H1 (cell line): ENCODE data around the gene MFN1. TPM values are rescaled to one million over a fixed set of nuclear protein-coding genes. Genes with fewer than 3 reads are reported as not detected.

Source experiments
- CTCF ChIA-PET: fragments of 300-600 bp; sonication (Branson Sonifier 250); formaldehyde crosslinking; loops from one replicate; lab custom pipeline; 2021; ENCODE audit not compliant: partially characterized antibody; lab: Charles Lee
- POLR2A ChIA-PET: fragments of 300-600 bp; sonication (Branson Sonifier 250); formaldehyde crosslinking; loops from one replicate; lab custom pipeline; 2021; ENCODE audit warnings: inconsistent platforms; ENCODE audit not compliant: partially characterized antibody; lab: Charles Lee
- DNase-seq, 2 experiments: peaks; one replicate each; pipeline versions ENCODE4 v3.0.0 to v3.0.0-alpha.2; 2010 to 2022; ENCODE audit warnings: low spot score in 2 of 2, low read depth in 1 of 2, mixed read lengths in 1 of 2
- FAIRE-seq: peaks from 2 replicates; lab custom pipeline; 2011; peaks lifted over from hg19 to GRCh38; lab: Jason Lieb, UNC
- H2AFZ ChIP-seq: 2 replicates; pipeline ENCODE4 v1.8.1; 2012; ENCODE audit warnings: low read length, inconsistent platforms
- H2AK5ac ChIP-seq: 2 replicates; pipeline ENCODE4 v1.6.1; 2013; ENCODE audit warnings: low read depth, low read length
- H2BK120ac ChIP-seq: replicated peaks from 2 replicates; pipeline ENCODE3; 2013; ENCODE audit warnings: low read depth, low read length, inconsistent platforms
- H2BK12ac ChIP-seq: 2 replicates; pipeline ENCODE4 v1.6.1; 2013; ENCODE audit warnings: low read depth, low read length
- H2BK15ac ChIP-seq: 2 replicates; pipeline ENCODE4 v1.6.1; 2013; ENCODE audit warnings: low read length
- H2BK20ac ChIP-seq: 2 replicates; pipeline ENCODE4 v1.6.1; 2013; ENCODE audit warnings: low read length
- H2BK5ac ChIP-seq: 2 replicates; pipeline ENCODE4 v1.6.1; 2013; ENCODE audit warnings: low read depth, low read length
- H3K14ac ChIP-seq: 2 replicates; pipeline ENCODE4 v1.6.1; 2013; ENCODE audit warnings: inconsistent platforms; ENCODE audit not compliant: insufficient read length
- H3K18ac ChIP-seq: 2 replicates; pipeline ENCODE4 v1.6.1; 2013; ENCODE audit warnings: low read length; ENCODE audit errors: extremely low read depth
- H3K23ac ChIP-seq: 2 replicates; pipeline ENCODE4 v1.6.1; 2013; ENCODE audit warnings: inconsistent platforms; ENCODE audit not compliant: insufficient read length
- H3K23me2 ChIP-seq: 2 replicates; pipeline ENCODE4 v1.6.1; 2013; ENCODE audit warnings: low read depth, low read length
- H3K27ac ChIP-seq: 2 replicates; pipeline ENCODE4 v1.6.1; 2011; ENCODE audit warnings: low read depth, low read length, inconsistent platforms
- H3K27me3 ChIP-seq, 4 experiments: replicated peaks in 1 of 4; 1 replicate in 1 of 4; 2 replicates in 3 of 4; pipeline versions ENCODE4 v1.6.1 to v1.8.1; 2011 to 2013; ENCODE audit warnings: low read length in 3 of 4, mild to moderate bottlenecking in 3 of 4, inconsistent platforms in 2 of 4, mixed read lengths in 2 of 4, moderate library complexity in 1 of 4; ENCODE audit not compliant: control insufficient read depth in 3 of 4, insufficient read depth in 3 of 4; ENCODE audit errors: extremely low read depth in 1 of 4
- H3K36me3 ChIP-seq, 4 experiments: 2 replicates each; pipeline versions ENCODE4 v1.6.1 to v1.8.1; 2011 to 2013; ENCODE audit warnings: mild to moderate bottlenecking in 4 of 4, low read length in 3 of 4, moderate library complexity in 2 of 4, control low read depth in 1 of 4, inconsistent platforms in 1 of 4; ENCODE audit not compliant: insufficient read depth in 4 of 4, control insufficient read depth in 2 of 4
- H3K4ac ChIP-seq: replicated peaks from 2 replicates; pipeline ENCODE3; 2013; ENCODE audit warnings: low read length, low read depth, mixed read lengths, inconsistent platforms; ENCODE audit not compliant: insufficient read length
- H3K4me1 ChIP-seq, 4 experiments: replicated peaks in 1 of 4; 1 replicate in 1 of 4; 2 replicates in 3 of 4; pipeline versions ENCODE4 v1.6.1 to v1.8.1; 2011 to 2013; ENCODE audit warnings: low read length in 3 of 4, inconsistent platforms in 2 of 4, mixed read lengths in 1 of 4; ENCODE audit not compliant: insufficient read depth in 4 of 4, control insufficient read depth in 3 of 4
- H3K4me2 ChIP-seq, 2 experiments: 2 replicates each; pipeline versions ENCODE4 v1.6.1 to v1.8.1; 2011 to 2013; ENCODE audit warnings: low read depth in 2 of 2, low read length in 2 of 2, control low read depth in 1 of 2, inconsistent platforms in 1 of 2, mild to moderate bottlenecking in 1 of 2; ENCODE audit not compliant: insufficient read depth in 1 of 2
- H3K4me3 ChIP-seq, 4 experiments: fragments of 200-600, 300-600 bp in 1 of 4; sonication (generic), shearing (Covaris generic), sonication (Bioruptor Twin) in 1 of 4; 2 replicates each; pipeline versions ENCODE4 v1.5.1 to v1.8.1; 2011 to 2016; ENCODE audit warnings: low read length in 4 of 4, low read depth in 3 of 4, control low read depth in 2 of 4, inconsistent platforms in 2 of 4, mild to moderate bottlenecking in 2 of 4, mixed read lengths in 1 of 4, moderate library complexity in 1 of 4; ENCODE audit not compliant: insufficient read depth in 2 of 4; ENCODE audit errors: extremely low read depth in 1 of 4
- H3K56ac ChIP-seq: replicated peaks from 2 replicates; pipeline ENCODE3; 2013; ENCODE audit warnings: low read depth, mild to moderate bottlenecking, mixed read lengths, low read length, inconsistent platforms; ENCODE audit not compliant: insufficient read length
- H3K79me1 ChIP-seq: 2 replicates; pipeline ENCODE4 v1.6.1; 2013; ENCODE audit warnings: low read depth, low read length, control low read depth
- H3K79me2 ChIP-seq, 2 experiments: 2 replicates each; pipeline versions ENCODE4 v1.6.1 to v1.8.1; 2012 to 2013; ENCODE audit warnings: low read length in 2 of 2, mild to moderate bottlenecking in 2 of 2, inconsistent platforms in 1 of 2; ENCODE audit not compliant: insufficient read depth in 2 of 2, control insufficient read depth in 1 of 2
- H3K9ac ChIP-seq, 4 experiments: replicated peaks in 1 of 4; 1 replicate in 1 of 4; 2 replicates in 3 of 4; pipeline versions ENCODE4 v1.6.1 to v1.8.1; 2011 to 2013; ENCODE audit warnings: low read depth in 3 of 4, low read length in 3 of 4, control low read depth in 2 of 4, mild to moderate bottlenecking in 2 of 4, moderate library complexity in 2 of 4, inconsistent platforms in 1 of 4; ENCODE audit errors: extremely low read depth in 1 of 4
- H3K9me3 ChIP-seq, 2 experiments: 2 replicates each; pipeline versions ENCODE4 v1.6.1 to v1.8.1; 2012 to 2013; ENCODE audit warnings: mild to moderate bottlenecking in 2 of 2, moderate library complexity in 2 of 2, control low read depth in 1 of 2, inconsistent platforms in 1 of 2, low read depth in 1 of 2, low read length in 1 of 2, mixed read lengths in 1 of 2; ENCODE audit not compliant: insufficient read depth in 2 of 2
- H4K20me1 ChIP-seq, 2 experiments: replicated peaks in 1 of 2; 2 replicates each; pipeline versions ENCODE3 to v1.8.1; 2011 to 2013; ENCODE audit warnings: inconsistent platforms in 2 of 2, low read length in 2 of 2, mild to moderate bottlenecking in 1 of 2; ENCODE audit not compliant: insufficient read depth in 2 of 2, control insufficient read depth in 1 of 2
- H4K5ac ChIP-seq: 2 replicates; pipeline ENCODE4 v1.6.1; 2013; ENCODE audit warnings: low read length, low read depth, mixed read lengths, inconsistent platforms; ENCODE audit not compliant: insufficient read length
- H4K8ac ChIP-seq: 2 replicates; pipeline ENCODE4 v1.8.0; 2013; ENCODE audit warnings: mild to moderate bottlenecking, moderate library complexity, low read length, inconsistent platforms; ENCODE audit not compliant: insufficient read depth; ENCODE audit errors: extremely low read depth
- H4K91ac ChIP-seq: replicated peaks from 2 replicates; pipeline ENCODE3; 2013; ENCODE audit warnings: low read length, mixed read lengths, inconsistent platforms; ENCODE audit not compliant: insufficient read length
- CEBPB ChIP-seq: IDR thresholded peaks from 2 replicates; pipeline ENCODE4 v1.6.1; 2012; ENCODE audit warnings: low read depth, low read length
- GABPA ChIP-seq: IDR thresholded peaks from 2 replicates; pipeline ENCODE4 v1.6.1; 2011; ENCODE audit warnings: mild to moderate bottlenecking, low read length, moderate library complexity, borderline replicate concordance; ENCODE audit not compliant: insufficient read depth
- GTF2F1 ChIP-seq: IDR thresholded peaks from 2 replicates; pipeline ENCODE4 v1.6.1; 2012; ENCODE audit warnings: low read depth, low read length, improper control_type of control experiment, borderline replicate concordance
- JUND ChIP-seq: IDR thresholded peaks from 2 replicates; pipeline ENCODE4 v1.6.1; 2011; ENCODE audit warnings: mild to moderate bottlenecking, improper control_type of control experiment, low read length
- KDM4A ChIP-seq: IDR thresholded peaks from one replicate; pipeline ENCODE4 v1.7.1; 2012; ENCODE audit warnings: low read depth, mild to moderate bottlenecking, moderate library complexity, low read length, inconsistent platforms; ENCODE audit not compliant: severe bottlenecking
- NRF1 ChIP-seq: IDR thresholded peaks from 2 replicates; pipeline ENCODE4 v1.6.1; 2011; ENCODE audit warnings: mild to moderate bottlenecking, low read depth, low read length, improper control_type of control experiment
- RBBP5 ChIP-seq: IDR thresholded peaks from 2 replicates; pipeline ENCODE4 v1.7.1; 2012; ENCODE audit warnings: low read depth, mild to moderate bottlenecking, inconsistent platforms, low read length, moderate library complexity, borderline replicate concordance
- SUZ12 ChIP-seq: fragments of 200-600 bp; sonication (generic); IDR thresholded peaks from 2 replicates; pipeline ENCODE4 v1.6.1; 2012; ENCODE audit warnings: mild to moderate bottlenecking, inconsistent platforms, low read length, moderate library complexity, mixed read lengths
- TAF7 ChIP-seq: optimal IDR thresholded peaks from 2 replicates; pipeline ENCODE3; 2011; ENCODE audit warnings: low read depth, mild to moderate bottlenecking, inconsistent platforms, low read length, moderate library complexity, borderline replicate concordance
- TBP ChIP-seq: IDR thresholded peaks from 2 replicates; pipeline ENCODE4 v1.6.1; 2011; ENCODE audit warnings: low read depth, low read length, improper control_type of control experiment
- WGBS, 2 experiments: shearing (Covaris generic) in 1 of 2; methylation state at CpG; one replicate each; pipeline versions ENCODE4 v1.1.6 to v1.1.7; 2013 to 2015; ENCODE audit warnings: low lambda C conversion rate in 2 of 2, mixed read lengths in 2 of 2, inconsistent platforms in 1 of 2, low coverage in 1 of 2, missing lambda C conversion rate in 1 of 2; ENCODE audit not compliant: insufficient replicate concordance in 2 of 2, insufficient coverage in 1 of 2, insufficient read length in 1 of 2; ENCODE audit errors: extremely low coverage in 1 of 2, missing lambda C conversion rate in 1 of 2; 5-methylcytosine and 5-hydroxymethylcytosine counted together
- polyA plus RNA-seq, 7 experiments: library from polyadenylated mRNA; depleted of rRNA in 3 of 7; stranded (reverse) in 5 of 7; unstranded in 2 of 7; fragments of >200 nt in 5 of 7; fragments of 200-250 nt in 2 of 7; gene quantifications; 1 replicate in 5 of 7; 2 replicates in 1 of 7; 4 replicates in 1 of 7; pipeline versions ENCODE4 v1.2.1 to v1.2.3, GENCODE V29; 2011 to 2013; ENCODE audit warnings: missing spikeins in 2 of 7, mixed read lengths in 2 of 7
- total RNA-seq: library from RNA; stranded (reverse); fragmentation: NEBNext Ultra II Directional; extraction: Animal tissue kit (Norgen Biotek cat#: 25700); gene quantifications from 2 replicates; pipeline ENCODE4 v1.2.1, GENCODE V29; 2021
- TF ChIP-seq, protein P1 (sequence below): IDR thresholded peaks from 2 replicates; pipeline ENCODE4 v1.6.1; 2012; ENCODE audit warnings: inconsistent platforms

Gene MFN1
- total and polyA plus RNA-seq, 2 of the 8 experiments (the other 6 are each of a cell fraction or from before 2014, with no cell fraction given) = 9.1 to 35.6 TPM

DNA sequence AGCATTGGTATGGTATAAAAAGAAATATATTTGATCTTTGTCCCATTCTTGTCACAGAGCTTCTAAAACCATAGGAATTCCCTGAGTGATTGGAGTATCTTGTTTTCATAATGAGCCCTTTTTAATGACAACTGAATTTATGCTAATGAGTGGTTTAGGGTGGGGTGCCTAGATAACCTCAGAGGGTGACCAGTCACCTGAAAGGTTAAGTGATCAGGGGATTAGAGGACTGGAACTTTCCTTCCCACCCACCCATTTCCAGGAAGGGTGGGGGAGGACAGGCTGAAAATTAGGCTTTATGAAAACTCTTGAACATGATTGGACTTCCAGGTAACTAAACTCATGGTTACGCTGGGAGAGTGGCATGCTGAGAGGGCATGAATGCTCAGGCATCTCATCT lies 8.5 kb downstream of the MFN1 start:
- no peak overlapping the region for H2BK5ac ChIP-seq
- no peaks in the 10 kb centered on the region for H3K79me2 ChIP-seq
- H2BK15ac ChIP-seq = no peak overlapping the region
- H2BK120ac ChIP-seq = no peak overlapping the region
- H3K4me2 ChIP-seq = no peak overlapping the region
- H3K27ac ChIP-seq = no peak overlapping the region
- DNase-seq (no peak), FAIRE-seq (no peak)
- H3K4ac ChIP-seq = no peak overlapping the region
- no peaks in the 10 kb centered on the region for H3K23me2 ChIP-seq
- H2AK5ac ChIP-seq = no peak overlapping the region
- H3K36me3 ChIP-seq = peaks cover 0 to 28% (median 13%) of the 10 kb centered on the region in 4 experiments; a peak in 6 of 8 replicates
- no peak overlapping the region for H3K56ac ChIP-seq
- no peaks in the 10 kb centered on the region for H3K4me1 ChIP-seq
- no peaks in the 10 kb centered on the region for H4K20me1 ChIP-seq
- POLR2A ChIA-PET = no interaction called here
- no peak overlapping the region for H4K91ac ChIP-seq
- H4K5ac ChIP-seq = no peak overlapping the region
- H2AFZ ChIP-seq = no peak overlapping the region
- H3K9me3 ChIP-seq = no peaks in the 10 kb centered on the region
- no peak overlapping the region for H4K8ac ChIP-seq
- no peak overlapping the region for H3K23ac ChIP-seq
- no peaks in the 10 kb centered on the region for H3K27me3 ChIP-seq
- H3K14ac ChIP-seq = no peak overlapping the region
- 96% methylated on average over 1 of the region's 1 CpG; no CpG with 5 or more reads in 1 of the 2 experiments for WGBS, 2 experiments
- H3K4me3 ChIP-seq = no peak overlapping the region
- no peak overlapping the region for H2BK20ac ChIP-seq
- H3K18ac ChIP-seq = no peak overlapping the region
- H3K79me1 ChIP-seq = no peaks in the 10 kb centered on the region; the same call in 1 of the 2 replicates
- no peak overlapping the region for H2BK12ac ChIP-seq
- CTCF ChIA-PET = interaction anchor here (0.6 kb wide), 1 partner anchor 197 kb away, joined by 3 read pairs; no protein-coding TSS in a partner anchor
- H3K9ac ChIP-seq = no peak overlapping the region
- TF ChIP-seq, protein P1, sequence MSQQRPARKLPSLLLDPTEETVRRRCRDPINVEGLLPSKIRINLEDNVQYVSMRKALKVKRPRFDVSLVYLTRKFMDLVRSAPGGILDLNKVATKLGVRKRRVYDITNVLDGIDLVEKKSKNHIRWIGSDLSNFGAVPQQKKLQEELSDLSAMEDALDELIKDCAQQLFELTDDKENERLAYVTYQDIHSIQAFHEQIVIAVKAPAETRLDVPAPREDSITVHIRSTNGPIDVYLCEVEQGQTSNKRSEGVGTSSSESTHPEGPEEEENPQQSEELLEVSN = no peak
- no peak for TF ChIP-seq TAF7
- no peak for TF ChIP-seq GABPA
- no peak for TF ChIP-seq JUND
- no peak for TF ChIP-seq CEBPB
- no peak for TF ChIP-seq RBBP5
- no peak for TF ChIP-seq KDM4A
- no peak for TF ChIP-seq GTF2F1
- TF ChIP-seq NRF1 = no peak
- no peak for TF ChIP-seq TBP
- no peak for TF ChIP-seq SUZ12
